Activated effector memory CD4-positive, alpha-beta T cell treated with anti-CD3 and anti-CD28 coated beads, Interleukin-2, amount 50 U/mL, for 16 hours (primary cell): ENCODE measurements around the gene SLC8A1.

Source experiments
- DNase-seq: peaks from one replicate; pipeline ENCODE4 v3.0.0-alpha.2; 2020

The SLC8A1 gene

GRCh38 chr2:40419364-40419762 is 32.5 kb downstream of the SLC8A1 start:
- DNase-seq, result no peak

GRCh38 chr2:40418614-40419363 is 33.1 kb downstream of the SLC8A1 start:
- no peak for DNase-seq

- no peak for DNase-seq
Observed at GRCh38 chr2:40416486-40416885, 35.4 kb downstream of the SLC8A1 start.

GRCh38 chr2:40415391-40415790 is 36.5 kb downstream of the SLC8A1 start:
- no peak for DNase-seq

GRCh38 chr2:40412456-40412855 is 39.4 kb downstream of the SLC8A1 start:
- DNase-seq, result no peak

GRCh38 chr2:40410695-40411094 is 41.2 kb downstream of the SLC8A1 start:
- DNase-seq, result no peak

- DNase-seq, result no peak
Observed at GRCh38 chr2:40409734-40410133, 42.2 kb downstream of the SLC8A1 start.

- no peak for DNase-seq
Observed at GRCh38 chr2:40406485-40407289, 45.2 kb downstream of the SLC8A1 start.

GRCh38 chr2:40405465-40405864 is 46.4 kb downstream of the SLC8A1 start:
- DNase-seq, result no peak

GRCh38 chr2:40404517-40404916 is 47.4 kb downstream of the SLC8A1 start:
- no peak for DNase-seq

GRCh38 chr2:40403233-40403836 is 48.6 kb downstream of the SLC8A1 start:
- DNase-seq, result no peak

GRCh38 chr2:40401896-40402295 is 50.0 kb downstream of the SLC8A1 start:
- no peak for DNase-seq

GRCh38 chr2:40400336-40400953 is 51.4 kb downstream of the SLC8A1 start:
- DNase-seq, result no peak

- DNase-seq, result no peak
Observed at GRCh38 chr2:40397765-40398164, 54.1 kb downstream of the SLC8A1 start.

GRCh38 chr2:40396124-40396523 is 55.8 kb downstream of the SLC8A1 start:
- no peak for DNase-seq

GRCh38 chr2:40395169-40396073 is 56.5 kb downstream of the SLC8A1 start:
- no peak for DNase-seq

- DNase-seq, result no peak
Observed at GRCh38 chr2:40394597-40394996, 57.3 kb downstream of the SLC8A1 start.

GRCh38 chr2:40394031-40394430 is 57.9 kb downstream of the SLC8A1 start:
- DNase-seq, result no peak

GRCh38 chr2:40388161-40388560 is 63.7 kb downstream of the SLC8A1 start:
- no peak for DNase-seq

GRCh38 chr2:40386177-40386576 is 65.7 kb downstream of the SLC8A1 start:
- no peak for DNase-seq

- DNase-seq, result no peak
Observed at GRCh38 chr2:40384714-40385113, 67.2 kb downstream of the SLC8A1 start.

- DNase-seq, result no peak
Observed at GRCh38 chr2:40384233-40384632, 67.7 kb downstream of the SLC8A1 start.
